HS-5 (cell line): ENCODE results near the gene ATIC.

Experiments used
- DNase-seq: peaks from one replicate; pipeline ENCODE4 v3.0.0-alpha.2; 2012; ENCODE audit warnings: low read depth

The ATIC gene

DNA sequence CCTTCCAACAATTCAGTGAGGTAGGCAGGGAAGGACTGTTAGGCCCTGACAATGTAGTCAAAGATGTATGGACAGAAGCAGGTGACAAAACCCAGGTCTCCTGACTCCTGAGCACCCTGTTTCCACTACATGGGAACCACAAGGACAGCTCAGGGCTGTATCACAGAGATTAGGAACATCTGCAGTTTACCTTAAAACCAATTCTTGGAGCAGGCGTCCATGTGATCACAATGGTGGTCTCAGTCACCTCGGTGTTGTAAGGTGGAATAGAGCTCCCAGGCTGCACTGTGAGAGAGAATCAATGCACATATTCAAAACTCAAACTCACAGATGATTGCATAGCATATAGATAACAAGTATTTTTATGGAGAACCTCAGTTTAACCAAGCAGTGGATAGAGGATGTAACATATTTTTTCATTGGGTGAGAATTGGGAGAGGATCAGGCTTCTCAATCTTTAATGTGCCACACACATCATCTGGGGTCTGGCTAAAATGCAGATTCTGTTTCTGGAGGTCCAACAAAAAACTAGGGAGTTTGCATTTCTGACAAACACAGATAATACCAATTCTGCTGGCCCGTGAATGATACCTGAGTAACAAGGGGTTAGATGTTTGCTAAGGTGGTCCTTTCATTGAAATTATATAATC, 87.3 kb downstream of the ATIC start:
- DNase-seq, result no peak
